ENCODE data around the gene ZDHHC7. TPM values are rescaled to one million over a fixed set of nuclear protein-coding genes. Genes with fewer than 3 reads are reported as not detected.

Gene ZDHHC7
- total and polyA plus RNA-seq, 2 of the 8 experiments (the other 6 are each of a cell fraction or from before 2014, with no cell fraction given): 40.5 to 56.3 TPM

- no peak for TF ChIP-seq BCL11A (IDR thresholded peaks at IDR 0.05; ENCODE audit: low read depth in 2 of 2, low read length in 2 of 2)
- TF ChIP-seq PHF8 (conservative IDR thresholded peaks at IDR 0.05; ENCODE audit: low read depth, low read length): no peak
- TF ChIP-seq MAX (IDR thresholded peaks at IDR 0.05): no peak
- TF ChIP-seq HDAC2 (IDR thresholded peaks at IDR 0.05; ENCODE audit: borderline replicate concordance in 1 of 2, low read depth in 2 of 2, low read length in 2 of 2): no peak
Measured at GRCh38 chr16:85026703-85027102, 15.4 kb upstream of the ZDHHC7 start (continued).

All from H1 (cell line).